ENCODE data around the gene UTP11. TPM values are rescaled to one million over a fixed set of nuclear protein-coding genes. Genes with fewer than 3 reads are reported as not detected.

Gene UTP11
- total and polyA plus RNA-seq, 2 of the 8 experiments (the other 6 are each of a cell fraction or from before 2014, with no cell fraction given) = 19.5 to 60.5 TPM

- TF ChIP-seq, protein P1, sequence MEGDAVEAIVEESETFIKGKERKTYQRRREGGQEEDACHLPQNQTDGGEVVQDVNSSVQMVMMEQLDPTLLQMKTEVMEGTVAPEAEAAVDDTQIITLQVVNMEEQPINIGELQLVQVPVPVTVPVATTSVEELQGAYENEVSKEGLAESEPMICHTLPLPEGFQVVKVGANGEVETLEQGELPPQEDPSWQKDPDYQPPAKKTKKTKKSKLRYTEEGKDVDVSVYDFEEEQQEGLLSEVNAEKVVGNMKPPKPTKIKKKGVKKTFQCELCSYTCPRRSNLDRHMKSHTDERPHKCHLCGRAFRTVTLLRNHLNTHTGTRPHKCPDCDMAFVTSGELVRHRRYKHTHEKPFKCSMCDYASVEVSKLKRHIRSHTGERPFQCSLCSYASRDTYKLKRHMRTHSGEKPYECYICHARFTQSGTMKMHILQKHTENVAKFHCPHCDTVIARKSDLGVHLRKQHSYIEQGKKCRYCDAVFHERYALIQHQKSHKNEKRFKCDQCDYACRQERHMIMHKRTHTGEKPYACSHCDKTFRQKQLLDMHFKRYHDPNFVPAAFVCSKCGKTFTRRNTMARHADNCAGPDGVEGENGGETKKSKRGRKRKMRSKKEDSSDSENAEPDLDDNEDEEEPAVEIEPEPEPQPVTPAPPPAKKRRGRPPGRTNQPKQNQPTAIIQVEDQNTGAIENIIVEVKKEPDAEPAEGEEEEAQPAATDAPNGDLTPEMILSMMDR (IDR thresholded peaks at IDR 0.05; ENCODE audit: control extremely low read depth in 1 of 3, insufficient read depth in 1 of 3, low read depth in 1 of 3, low read length in 3 of 3) = no peak
- TF ChIP-seq MAX (IDR thresholded peaks at IDR 0.05) (no peak), RXRA (IDR thresholded peaks at IDR 0.05; ENCODE audit: insufficient read depth, low read depth, low read length) (no peak), TAF7 (optimal IDR thresholded peaks at IDR 0.05; ENCODE audit: borderline replicate concordance, low read depth, low read length) (no peak), POLR2AphosphoS5 (IDR thresholded peaks at IDR 0.05; ENCODE audit: low read depth, low read length) (no peak), TEAD4 (IDR thresholded peaks at IDR 0.05; ENCODE audit: low read depth, low read length) (no peak), JUND (IDR thresholded peaks at IDR 0.05; ENCODE audit: low read length) (no peak), POLR2A (IDR thresholded peaks at IDR 0.05; ENCODE audit: control extremely low read depth in 1 of 2, low read depth in 2 of 2, low read length in 2 of 2) (no peak)
Observed at GRCh38 chr1:38015978-38016725, 3.6 kb downstream of the UTP11 start (continued).
